GM21529 (cell line): ENCODE measurements around the gene TCP11L2.
A peak's percentile ranks its signal among the peaks of the same experiment; 100 is the strongest.

Source experiments
- ATAC-seq: cut with Tn5 transposase; IDR thresholded peaks from one replicate; pipeline ENCODE4 v1.9.1; 2021; ENCODE audit not compliant: unreplicated experiment

TCP11L2 gene

GRCh38 chr12:106302401-106303201 lies at the start of gene TCP11L2:
Gene TCP11L2 (plus strand): TSS chr12:106302733. CDS start chr12:106311076, 8,343 bp downstream.
- ATAC-seq = peak; percentile 68

- no peak for ATAC-seq
Measured at GRCh38 chr12:106254724-106255123, 47.8 kb upstream of the TCP11L2 start.

- ATAC-seq = no peak
Measured at GRCh38 chr12:106255493-106255892, 47.0 kb upstream of the TCP11L2 start.

GRCh38 chr12:106255952-106256351 lies 46.6 kb upstream of the TCP11L2 start:
- ATAC-seq = no peak

- ATAC-seq = no peak
Measured at GRCh38 chr12:106256524-106256923, 46.0 kb upstream of the TCP11L2 start.

GRCh38 chr12:106258226-106258625 lies 44.3 kb upstream of the TCP11L2 start:
- ATAC-seq = no peak

GRCh38 chr12:106258935-106259334 lies 43.6 kb upstream of the TCP11L2 start:
- no peak for ATAC-seq

- ATAC-seq = no peak
Measured at GRCh38 chr12:106265116-106265515, 37.4 kb upstream of the TCP11L2 start.

- ATAC-seq = no peak
Measured at GRCh38 chr12:106267535-106267934, 35.0 kb upstream of the TCP11L2 start.

GRCh38 chr12:106269150-106269771 lies 33.3 kb upstream of the TCP11L2 start:
- ATAC-seq = no peak

- no peak for ATAC-seq
Measured at GRCh38 chr12:106271575-106272505, 30.7 kb upstream of the TCP11L2 start.

GRCh38 chr12:106273491-106273890 lies 29.0 kb upstream of the TCP11L2 start:
- no peak for ATAC-seq

GRCh38 chr12:106274012-106274411 lies 28.5 kb upstream of the TCP11L2 start:
- no peak for ATAC-seq

- ATAC-seq = no peak
Measured at GRCh38 chr12:106274575-106275121, 27.9 kb upstream of the TCP11L2 start.

GRCh38 chr12:106275458-106275857 lies 27.1 kb upstream of the TCP11L2 start:
- ATAC-seq = no peak

- ATAC-seq = peak; percentile 74
Measured at GRCh38 chr12:106276032-106276740, 26.3 kb upstream of the TCP11L2 start.

GRCh38 chr12:106280106-106280505 lies 22.4 kb upstream of the TCP11L2 start:
- ATAC-seq = no peak

GRCh38 chr12:106281056-106281782 lies 21.3 kb upstream of the TCP11L2 start:
- no peak for ATAC-seq

- no peak for ATAC-seq
Measured at GRCh38 chr12:106281804-106282203, 20.7 kb upstream of the TCP11L2 start.
